HG03469 (cell line): ENCODE data around the gene CTRB1.
"Not testable (repeated sequence)": the region's sequence is repeated elsewhere in the genome, so short reads cannot be mapped to it uniquely, and the experiment has no call there.

Experiments
- ATAC-seq: cut with Tn5 transposase; IDR thresholded peaks from one replicate; pipeline ENCODE4 v1.9.1; 2021; ENCODE audit warnings: mild to moderate bottlenecking, moderate library complexity, moderate number of reproducible peaks; ENCODE audit not compliant: unreplicated experiment

CTRB1 gene

DNA sequence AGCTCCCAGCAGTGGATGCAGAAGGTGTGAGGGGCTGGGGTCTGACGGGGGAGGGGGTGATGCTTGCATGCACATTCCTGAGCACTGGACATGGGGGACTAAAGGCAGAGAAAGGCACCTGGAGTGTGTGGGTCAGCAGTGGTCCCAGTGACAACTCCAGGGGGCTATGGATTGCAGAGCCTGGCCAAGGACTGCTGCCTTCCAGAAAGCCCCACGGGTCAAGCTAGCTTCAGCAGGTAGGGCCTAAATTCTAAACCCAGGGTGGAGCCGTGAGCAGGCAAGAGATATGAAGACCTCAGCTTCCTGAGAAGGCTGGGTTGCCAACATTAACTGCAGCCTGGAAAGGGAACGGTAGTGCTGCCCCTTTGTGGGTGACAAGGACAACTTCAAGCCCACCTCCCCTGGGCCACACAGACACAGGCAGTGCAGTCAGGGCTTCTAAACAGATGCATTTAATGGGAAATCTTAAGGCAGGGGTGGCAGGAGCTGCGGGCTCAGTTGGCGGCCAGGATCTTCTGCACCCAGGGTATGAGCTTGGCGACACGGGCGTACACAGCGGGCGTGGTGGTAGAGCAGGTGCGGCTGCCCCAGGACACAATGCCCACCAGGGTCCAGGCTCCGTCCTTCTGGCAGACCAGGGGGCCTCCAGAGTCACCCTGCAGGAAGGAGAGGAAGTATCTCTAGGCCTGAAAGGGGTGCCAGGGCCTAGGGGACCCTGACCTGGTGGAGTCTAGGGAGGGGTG lies 14.9 kb upstream of the CTRB1 start:
- no peak for ATAC-seq

- no peak for ATAC-seq
These were observed 14.4 kb upstream of the CTRB1 start for GRCh38 chr16:75204410-75204758.

DNA sequence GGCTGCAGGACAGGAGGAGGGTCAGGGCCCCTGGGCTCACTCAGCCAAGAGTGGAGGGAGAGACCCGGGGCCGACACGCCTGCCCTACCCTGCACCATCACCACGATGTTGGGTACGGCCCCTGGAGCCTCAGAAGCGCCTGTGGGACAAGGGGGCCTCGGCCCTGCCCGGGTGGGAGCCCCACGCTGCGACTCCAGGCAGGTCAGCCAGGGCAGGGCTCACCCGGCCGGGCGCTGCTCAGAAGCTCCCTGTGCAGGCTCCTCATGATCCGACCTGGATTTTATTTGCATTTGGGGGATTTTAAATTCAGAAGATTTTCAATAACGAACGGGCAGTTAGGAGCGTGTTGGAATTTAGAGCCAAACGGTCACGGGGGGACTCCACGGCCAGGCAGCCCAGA lies 13.9 kb upstream of the CTRB1 start:
- not testable (repeated sequence) for ATAC-seq

DNA sequence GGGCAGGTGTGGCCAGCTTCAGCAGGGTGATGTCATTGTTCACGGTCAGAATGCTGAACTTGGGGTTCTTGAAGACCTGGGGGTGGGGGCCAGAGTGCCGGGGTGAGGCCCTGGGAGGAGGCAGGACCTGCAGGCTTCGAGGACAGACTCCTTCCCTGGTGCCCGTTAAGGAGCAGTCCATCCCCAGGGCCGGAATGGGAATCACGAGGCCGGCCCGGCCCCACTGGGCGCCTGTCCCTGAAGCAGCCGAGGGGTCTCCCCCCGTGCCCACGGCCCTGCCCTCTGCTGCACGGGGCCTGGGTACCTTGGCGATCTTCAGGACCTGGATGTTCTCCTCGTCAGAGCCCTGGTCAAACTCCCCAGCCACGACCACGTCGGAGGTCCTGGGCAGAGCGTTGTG lies 13.3 kb upstream of the CTRB1 start:
- not testable (repeated sequence) for ATAC-seq

GRCh38 chr16:75205961-75206748 lies 12.6 kb upstream of the CTRB1 start:
- not testable (repeated sequence) for ATAC-seq

DNA sequence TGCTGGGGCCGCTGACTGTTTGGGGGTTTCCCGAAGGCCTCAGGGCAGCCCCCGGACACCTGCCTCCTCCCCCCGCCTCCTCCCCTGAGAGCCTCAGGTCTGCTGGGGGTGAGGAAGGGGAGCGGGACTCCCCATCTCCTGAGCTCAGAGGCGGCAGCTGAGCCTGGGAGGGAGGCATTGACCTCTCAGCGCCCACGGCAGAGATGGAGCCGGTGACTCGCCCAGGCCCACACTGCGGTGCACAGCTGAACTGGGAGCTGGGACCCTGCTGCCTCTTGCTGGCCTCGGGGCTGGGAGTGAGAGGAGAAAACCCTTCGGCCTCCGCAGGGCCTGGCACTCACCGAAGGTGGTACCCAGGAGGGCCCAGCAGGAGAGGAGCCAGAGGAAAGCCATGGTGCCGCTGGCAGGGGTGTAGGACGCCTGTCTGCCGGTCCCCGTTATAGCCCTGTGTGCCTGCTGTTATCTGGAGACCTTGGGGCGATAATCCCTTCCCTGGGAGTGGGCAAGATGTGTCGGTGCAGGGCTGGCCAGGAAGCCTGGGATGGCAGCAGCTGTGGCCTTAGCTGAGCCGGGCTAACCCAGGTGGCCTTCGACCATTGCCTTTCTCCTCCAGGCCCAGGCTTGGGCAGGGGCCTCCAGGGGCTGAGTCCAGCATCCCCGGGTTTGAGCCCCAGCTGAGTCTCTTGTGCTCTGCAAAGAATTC lies 11.9 kb upstream of the CTRB1 start, which contains the start of gene CTRB2:
Gene CTRB2, minus strand, starts transcription at position 413 of the 703 bp plus-strand sequence. Its CDS starts 20 bp downstream, at position 393.
- ATAC-seq, result no peak

DNA sequence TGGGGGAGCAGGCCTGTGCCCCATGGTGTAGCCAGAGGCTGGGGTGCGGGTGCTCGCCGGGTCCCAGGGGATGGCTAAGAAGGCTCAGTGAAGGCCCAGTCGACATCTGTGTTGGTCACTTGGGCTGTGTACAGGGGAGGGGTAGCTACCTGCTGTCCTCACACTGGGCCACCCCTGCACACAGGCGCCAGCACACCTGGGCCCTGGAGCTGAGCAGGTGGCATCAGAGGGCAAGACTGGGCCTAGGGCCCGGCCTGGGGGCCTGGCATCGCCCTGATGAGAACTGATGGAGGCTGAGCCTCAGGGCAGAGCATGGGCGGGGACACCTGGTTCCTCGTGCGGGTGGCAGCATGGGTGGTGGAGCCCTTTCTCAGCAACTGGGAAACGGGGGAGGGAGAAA lies 11.0 kb upstream of the CTRB1 start:
- ATAC-seq, result no peak

DNA sequence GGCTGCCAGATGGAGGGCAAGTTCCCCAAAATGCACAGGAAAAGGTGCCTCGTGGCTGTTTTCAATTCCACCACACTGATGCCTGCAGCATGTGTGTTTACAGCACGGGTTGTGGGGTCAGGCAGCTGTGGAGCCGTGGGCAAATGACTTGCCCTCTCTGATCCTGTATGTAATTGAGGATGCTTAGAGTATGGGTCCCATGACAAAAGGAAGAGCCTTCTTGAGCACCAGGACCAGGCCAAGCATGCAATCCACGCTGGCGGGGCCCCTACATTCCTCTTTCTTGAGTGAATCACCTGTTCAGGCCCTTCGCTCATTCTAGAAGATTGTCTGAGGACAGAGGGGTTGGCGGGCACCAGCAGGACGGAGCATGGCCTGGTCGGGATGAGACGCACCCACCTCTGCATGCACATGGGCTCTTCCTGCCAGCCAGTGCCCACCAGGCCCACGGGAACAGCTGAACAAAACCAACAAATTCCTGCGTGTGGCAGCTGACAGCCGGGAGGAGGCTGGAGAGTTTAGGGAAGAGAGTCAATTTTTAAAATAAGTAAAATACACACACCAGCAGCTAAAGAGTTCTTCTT lies 10.5 kb upstream of the CTRB1 start:
- no peak for ATAC-seq

DNA sequence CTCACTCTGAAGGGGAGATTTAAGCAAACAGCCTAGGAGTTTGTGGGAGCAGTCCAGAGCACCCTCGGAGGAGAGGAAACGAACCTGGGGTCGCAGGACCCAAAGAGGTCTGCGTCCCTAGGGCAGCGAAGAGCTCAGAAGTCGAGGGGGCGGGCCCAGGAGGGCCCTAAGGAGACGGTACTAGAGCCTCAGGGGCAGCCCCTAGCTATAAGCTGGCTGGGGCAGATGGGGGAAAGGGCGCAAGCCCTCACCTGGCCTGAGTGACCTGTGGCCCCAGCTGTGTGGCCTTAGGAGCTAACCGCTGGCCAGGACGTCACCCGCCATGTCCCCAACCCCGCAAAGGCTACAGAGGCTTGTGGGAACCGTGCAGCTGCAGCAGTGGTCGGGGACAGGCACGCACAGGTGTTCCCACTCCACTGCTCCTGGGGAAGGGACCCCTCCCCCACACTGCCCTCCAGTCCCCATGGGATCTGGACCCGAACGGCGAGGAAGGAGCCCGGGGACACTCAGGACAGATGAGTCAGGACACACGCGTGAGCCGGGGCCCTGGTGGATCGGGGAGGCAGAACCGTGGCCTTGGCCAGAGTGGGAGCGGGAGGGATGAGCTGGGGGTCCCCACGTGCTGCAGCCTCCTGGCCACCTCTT lies 9.8 kb upstream of the CTRB1 start:
- ATAC-seq, result no peak

DNA sequence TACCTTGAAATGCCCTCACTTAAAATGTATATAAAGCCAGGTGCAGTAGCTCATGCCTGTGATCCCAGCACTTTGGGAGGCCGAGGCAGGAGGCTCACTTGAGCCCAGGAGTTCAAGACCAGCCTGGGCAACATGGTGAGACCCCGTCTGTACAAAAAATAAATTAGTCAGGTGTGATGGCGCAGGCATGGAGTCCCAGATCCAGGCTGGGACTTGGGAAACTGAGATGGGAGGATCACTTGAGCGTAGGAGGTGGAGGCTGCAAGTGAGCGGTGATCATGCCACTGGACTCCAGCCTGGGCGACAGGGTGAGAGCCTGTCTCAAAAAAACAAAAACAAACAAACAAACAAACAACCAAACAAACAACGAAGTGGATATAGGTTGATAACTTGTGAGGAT lies 9.3 kb upstream of the CTRB1 start:
- ATAC-seq, result not testable (repeated sequence)

DNA sequence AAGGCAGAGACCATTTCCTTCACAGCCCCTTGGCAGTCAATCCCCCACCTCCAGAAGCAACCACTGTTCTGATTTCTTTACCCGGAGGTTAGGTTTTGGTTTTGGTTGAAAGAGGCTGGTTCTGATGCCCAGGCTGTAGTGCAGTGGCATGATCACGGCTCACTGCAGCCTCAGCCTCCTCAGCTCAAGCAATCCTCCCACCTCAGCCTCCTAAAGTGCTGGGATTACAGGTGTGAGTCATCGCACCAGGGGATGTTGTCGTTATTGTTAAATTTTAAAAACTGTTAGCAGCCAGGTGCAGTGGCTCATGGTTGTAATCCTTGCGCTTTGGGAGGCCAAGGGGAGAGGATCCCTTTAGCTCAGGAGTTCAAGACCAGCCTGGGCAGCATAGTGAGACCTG lies 8.8 kb upstream of the CTRB1 start:
- ATAC-seq, result no peak

DNA sequence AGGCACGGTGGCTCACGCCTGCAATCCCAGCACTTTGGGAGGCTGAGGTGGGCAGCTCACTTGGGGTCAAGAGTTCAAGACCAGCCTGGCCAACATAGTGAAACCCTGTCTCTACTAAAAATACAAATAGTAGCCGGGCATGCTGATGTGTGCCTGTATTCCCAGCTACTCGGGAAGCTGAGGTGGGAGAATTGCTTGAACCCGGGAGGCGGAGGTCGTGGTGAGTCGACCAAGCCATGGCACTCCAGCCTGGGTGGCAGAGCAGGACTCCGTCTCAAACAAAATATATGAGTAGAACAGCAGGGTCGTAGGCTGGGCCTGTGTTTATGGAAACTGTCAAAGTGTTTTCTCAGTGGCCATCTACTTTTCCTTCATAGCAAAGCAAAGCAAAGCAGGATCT lies 7.5 kb upstream of the CTRB1 start:
- ATAC-seq, result not testable (repeated sequence)

GRCh38 chr16:75216127-75216526 lies 2.7 kb upstream of the CTRB1 start:
- ATAC-seq, result no peak

DNA sequence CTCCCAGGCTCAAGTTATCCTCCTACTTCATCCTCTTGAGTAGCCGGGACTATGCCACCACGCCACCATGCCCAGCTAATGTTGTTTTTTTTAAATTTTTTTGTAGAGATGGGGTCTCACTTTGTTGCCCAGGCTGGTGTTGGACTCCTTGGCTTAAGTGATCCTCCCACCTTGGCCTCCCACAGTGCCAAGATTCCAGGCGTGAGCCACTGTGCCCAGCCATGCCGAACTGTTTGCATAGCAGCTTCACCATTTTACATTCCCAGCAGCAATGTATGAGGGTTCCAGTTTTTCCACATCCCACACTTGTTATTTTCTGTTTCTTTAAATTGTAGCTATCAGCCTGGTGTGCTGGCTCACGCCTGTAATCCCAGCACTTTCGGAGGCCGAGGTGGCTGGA lies 2.2 kb upstream of the CTRB1 start:
- no peak for ATAC-seq

GRCh38 chr16:75217389-75217851 lies 1.4 kb upstream of the CTRB1 start:
- ATAC-seq, result no peak

DNA sequence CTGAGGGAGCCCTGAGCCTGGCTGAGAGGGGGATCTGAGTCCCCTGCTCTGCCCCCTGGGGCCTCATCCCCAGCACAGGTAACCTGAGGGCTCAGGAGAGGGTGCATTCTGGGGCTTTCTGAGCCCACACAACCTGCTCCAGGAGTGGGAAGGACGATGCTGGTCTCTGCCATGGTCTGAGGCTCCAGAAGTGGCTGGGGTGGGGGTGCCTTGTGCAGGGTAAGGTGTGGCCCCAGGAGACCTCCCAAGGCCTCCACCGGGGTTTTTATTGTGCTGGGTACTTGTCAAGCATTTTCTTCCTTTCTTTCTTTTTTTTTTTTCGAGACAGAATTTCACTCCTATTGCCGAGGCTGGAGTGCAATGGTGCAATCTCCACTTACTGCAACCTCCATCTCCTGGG lies 300 bp downstream of the CTRB1 start:
- ATAC-seq, result no peak

- ATAC-seq, result no peak
These were observed 1.1 kb downstream of the CTRB1 start for GRCh38 chr16:75219838-75220237.

- no peak for ATAC-seq
These were observed 3.5 kb downstream of the CTRB1 start for GRCh38 chr16:75222271-75222783.

GRCh38 chr16:75223129-75223528 lies 4.3 kb downstream of the CTRB1 start:
- not testable (repeated sequence) for ATAC-seq

DNA sequence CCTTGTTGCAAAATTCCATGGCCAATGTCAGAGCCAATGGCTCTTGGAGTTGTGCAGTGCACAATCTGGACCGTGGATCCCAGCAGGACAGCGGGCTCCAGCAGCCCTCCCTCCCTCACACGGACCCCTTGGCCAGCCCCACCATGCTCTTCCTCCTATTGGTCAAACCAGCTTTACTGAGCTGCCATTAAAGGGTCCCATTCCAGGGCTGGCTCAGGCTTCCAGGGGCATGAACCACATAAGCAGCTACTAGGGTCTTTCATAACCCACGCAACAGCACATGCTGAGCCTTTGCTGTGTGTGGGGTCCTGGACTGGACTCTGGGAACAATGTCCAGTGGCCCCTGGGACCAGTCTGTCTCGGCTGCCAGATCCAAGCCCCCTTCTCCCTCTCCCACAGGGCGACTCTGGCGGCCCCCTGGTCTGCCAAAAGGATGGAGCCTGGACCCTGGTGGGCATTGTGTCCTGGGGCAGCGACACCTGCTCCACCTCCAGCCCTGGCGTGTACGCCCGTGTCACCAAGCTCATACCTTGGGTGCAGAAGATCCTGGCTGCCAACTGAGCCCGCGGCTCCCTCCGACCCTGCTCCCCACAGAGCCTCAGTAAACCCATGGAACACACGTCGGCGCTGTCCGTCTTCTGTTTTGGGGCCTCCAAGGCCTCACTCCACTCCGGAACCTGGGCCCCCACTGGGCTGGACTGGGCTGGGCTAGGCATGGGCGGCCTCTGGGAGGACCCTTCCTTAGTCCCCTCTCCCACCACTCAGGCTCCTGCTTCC lies 5.7 kb downstream of the CTRB1 start:
- no peak for ATAC-seq
